Keratinocyte (primary cell): ENCODE results near the gene NFASC.

Experiments used
- EZH2 ChIP-seq: IDR thresholded peaks from one replicate; pipeline ENCODE4 v1.6.1; 2012; ENCODE audit warnings: inconsistent platforms, mild to moderate bottlenecking, low read length, moderate library complexity
- TF ChIP-seq, protein P1 (sequence below), 3 experiments: IDR thresholded peaks in 1 of 3; conservative IDR thresholded peaks in 1 of 3; optimal IDR thresholded peaks in 1 of 3; 2 replicates in 2 of 3; 3 replicates in 1 of 3; pipeline versions ENCODE3 to v1.5.1; 2011; ENCODE audit warnings: low read length in 3 of 3, mild to moderate bottlenecking in 3 of 3, moderate library complexity in 2 of 3, control low read depth in 1 of 3, inconsistent platforms in 1 of 3; ENCODE audit not compliant: insufficient read depth in 2 of 3; ENCODE audit errors: extremely low read depth in 1 of 3

GRCh38 chr1:204841798-204842197, 28.9 kb upstream of the NFASC start:
- TF ChIP-seq, protein P1, sequence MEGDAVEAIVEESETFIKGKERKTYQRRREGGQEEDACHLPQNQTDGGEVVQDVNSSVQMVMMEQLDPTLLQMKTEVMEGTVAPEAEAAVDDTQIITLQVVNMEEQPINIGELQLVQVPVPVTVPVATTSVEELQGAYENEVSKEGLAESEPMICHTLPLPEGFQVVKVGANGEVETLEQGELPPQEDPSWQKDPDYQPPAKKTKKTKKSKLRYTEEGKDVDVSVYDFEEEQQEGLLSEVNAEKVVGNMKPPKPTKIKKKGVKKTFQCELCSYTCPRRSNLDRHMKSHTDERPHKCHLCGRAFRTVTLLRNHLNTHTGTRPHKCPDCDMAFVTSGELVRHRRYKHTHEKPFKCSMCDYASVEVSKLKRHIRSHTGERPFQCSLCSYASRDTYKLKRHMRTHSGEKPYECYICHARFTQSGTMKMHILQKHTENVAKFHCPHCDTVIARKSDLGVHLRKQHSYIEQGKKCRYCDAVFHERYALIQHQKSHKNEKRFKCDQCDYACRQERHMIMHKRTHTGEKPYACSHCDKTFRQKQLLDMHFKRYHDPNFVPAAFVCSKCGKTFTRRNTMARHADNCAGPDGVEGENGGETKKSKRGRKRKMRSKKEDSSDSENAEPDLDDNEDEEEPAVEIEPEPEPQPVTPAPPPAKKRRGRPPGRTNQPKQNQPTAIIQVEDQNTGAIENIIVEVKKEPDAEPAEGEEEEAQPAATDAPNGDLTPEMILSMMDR (optimal IDR thresholded peaks at IDR 0.05 in 1 of 3, IDR thresholded peaks at IDR 0.05 in 1 of 3, conservative IDR thresholded peaks at IDR 0.05 in 1 of 3; ENCODE audit: extremely low read depth in 1 of 3, insufficient read depth in 2 of 3, low read length in 3 of 3), result no peak
- TF ChIP-seq EZH2, result no peak
